Measurements from ENCODE around the gene MFSD12.

GRCh38 chr19:3518659-3519058, 38.7 kb downstream of the MFSD12 start:
- TF ChIP-seq CTCF (conservative IDR thresholded peaks at IDR 0.05; ENCODE audit: low read depth, low read length) (no peak), EZH2 (IDR thresholded peaks at IDR 0.05; ENCODE audit: low read length, unreplicated experiment) (no peak)

Measured in PC-3 (cell line).